ENCODE results near the gene DIAPH2.
"Not testable (repeated sequence)": the region's sequence is repeated elsewhere in the genome, so short reads cannot be mapped to it uniquely, and the experiment has no call there.

The DIAPH2 gene

DNA sequence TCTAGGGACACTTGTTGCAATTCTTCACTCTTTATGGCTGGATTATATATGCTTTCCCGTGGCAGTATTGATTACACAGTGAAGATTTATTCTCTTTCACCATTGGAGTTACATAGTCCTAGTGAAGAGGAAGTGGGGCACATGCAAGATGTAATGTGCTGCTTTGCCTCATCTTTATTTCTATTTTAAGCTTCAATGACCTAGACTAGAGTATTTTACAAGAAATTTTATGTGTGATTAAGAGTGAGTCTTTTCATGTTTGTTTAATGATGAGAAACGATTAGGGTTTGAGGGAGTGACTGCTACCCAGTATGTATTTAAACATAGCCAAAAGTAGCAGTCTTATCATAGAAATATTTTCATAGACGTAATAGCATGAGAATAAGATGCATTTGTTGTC, 30.8 kb downstream of the DIAPH2 start:
- no peak for DNase-seq (ENCODE audit: low read depth in 2 of 2, low spot score in 1 of 2)

DNA sequence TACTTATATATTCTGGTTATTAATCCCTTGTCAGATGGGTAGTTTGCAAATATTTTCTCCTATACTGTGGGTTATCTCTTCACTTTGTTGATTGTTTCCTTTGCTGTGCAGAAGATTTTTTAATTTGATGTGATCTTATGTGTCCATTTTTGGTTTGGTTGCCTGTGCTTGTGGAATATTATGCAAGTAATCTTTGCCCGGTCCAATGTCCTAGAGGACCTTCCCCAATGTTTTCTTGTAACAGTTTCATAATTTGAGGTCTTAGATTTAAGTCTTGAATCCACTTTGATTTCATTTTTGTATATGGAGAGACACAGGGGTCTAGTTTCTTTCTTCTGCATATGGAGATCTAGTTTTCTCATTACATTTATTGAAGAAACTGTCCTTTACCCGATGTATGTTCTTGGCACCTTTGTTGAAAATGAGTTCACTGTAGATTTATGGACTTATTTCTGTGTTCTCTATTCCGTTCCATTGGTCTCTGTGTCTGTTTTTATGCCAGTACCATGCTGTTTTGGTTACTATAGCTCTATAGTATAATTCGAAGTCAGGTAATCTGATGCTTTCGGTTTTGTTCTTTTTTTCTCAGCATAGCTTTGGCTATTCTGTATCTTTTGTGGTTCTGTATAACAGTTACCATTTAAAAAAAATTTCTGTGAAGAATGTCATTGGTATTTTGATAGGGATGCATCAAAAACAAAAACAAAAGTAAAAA, 34.7 kb downstream of the DIAPH2 start:
- no peak for DNase-seq (ENCODE audit: low read depth in 2 of 2, low spot score in 1 of 2)

- DNase-seq (ENCODE audit: low read depth in 2 of 2, low spot score in 1 of 2): no peak
Measured at GRCh38 chrX:96721354-96721753, 36.7 kb downstream of the DIAPH2 start.

- no peak for DNase-seq (ENCODE audit: low read depth in 2 of 2, low spot score in 1 of 2)
Measured at GRCh38 chrX:96722781-96723180, 38.1 kb downstream of the DIAPH2 start.

DNA sequence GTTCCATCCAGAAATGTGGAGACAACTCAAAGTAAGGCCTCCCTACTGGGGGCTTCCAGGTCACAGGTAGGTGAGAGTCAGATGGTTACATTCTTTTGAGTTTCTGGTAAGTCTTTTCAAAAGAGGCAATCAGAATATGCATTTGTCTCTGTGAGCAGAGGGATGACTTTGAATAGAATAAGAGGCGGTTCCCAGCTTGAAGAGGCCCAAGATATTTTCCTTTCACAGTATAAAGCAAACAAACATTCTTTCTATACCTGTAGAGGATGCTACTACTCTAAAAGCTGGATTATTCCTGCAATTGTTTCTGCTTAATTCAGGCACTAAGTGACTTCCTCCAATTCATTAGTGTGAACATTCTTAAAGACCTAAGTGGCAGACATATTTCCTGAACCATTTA, 44.4 kb downstream of the DIAPH2 start:
- no peak for DNase-seq (ENCODE audit: low read depth in 2 of 2, low spot score in 1 of 2)

- DNase-seq (ENCODE audit: low read depth in 2 of 2, low spot score in 1 of 2): no peak
Measured at GRCh38 chrX:96729868-96730643, 45.4 kb downstream of the DIAPH2 start.

- DNase-seq (ENCODE audit: low read depth in 2 of 2, low spot score in 1 of 2): not testable (repeated sequence)
Measured at GRCh38 chrX:96731000-96731399, 46.4 kb downstream of the DIAPH2 start.

DNA sequence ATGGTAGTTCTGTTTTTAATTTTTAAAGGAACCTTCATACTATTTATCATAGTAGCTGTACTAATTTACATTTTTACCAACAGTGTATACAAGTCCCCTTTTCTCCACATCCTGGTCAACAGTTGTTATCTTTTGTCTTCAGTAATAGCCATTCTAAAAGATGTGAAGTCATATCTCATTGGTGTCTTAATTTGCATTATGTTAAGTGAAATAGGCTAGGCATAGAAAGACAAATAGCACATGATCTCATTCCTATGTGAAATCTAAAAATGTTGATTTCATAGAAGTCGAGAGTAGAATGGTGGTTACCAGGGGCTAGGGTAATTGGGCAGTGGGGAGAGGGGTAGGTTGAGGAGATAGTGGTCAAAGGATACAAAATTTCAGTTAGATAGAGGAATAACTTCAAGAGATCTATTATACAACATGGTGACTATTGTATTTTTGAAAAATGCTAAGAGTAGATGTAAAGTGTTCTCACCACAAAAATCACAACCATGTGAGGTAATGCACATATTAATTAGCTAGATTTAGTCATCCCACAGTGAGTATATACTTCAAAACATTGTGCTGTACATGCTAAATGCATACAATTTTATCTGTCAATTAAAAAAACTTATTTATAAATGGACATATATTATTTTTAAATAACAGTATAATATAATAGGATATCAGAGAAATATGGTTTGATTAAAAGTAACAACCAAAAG, 58.9 kb downstream of the DIAPH2 start:
- DNase-seq (ENCODE audit: low read depth in 2 of 2, low spot score in 1 of 2): no peak

GRCh38 chrX:96752781-96753180, 68.1 kb downstream of the DIAPH2 start:
- no peak for DNase-seq (ENCODE audit: low read depth in 2 of 2, low spot score in 1 of 2)

DNA sequence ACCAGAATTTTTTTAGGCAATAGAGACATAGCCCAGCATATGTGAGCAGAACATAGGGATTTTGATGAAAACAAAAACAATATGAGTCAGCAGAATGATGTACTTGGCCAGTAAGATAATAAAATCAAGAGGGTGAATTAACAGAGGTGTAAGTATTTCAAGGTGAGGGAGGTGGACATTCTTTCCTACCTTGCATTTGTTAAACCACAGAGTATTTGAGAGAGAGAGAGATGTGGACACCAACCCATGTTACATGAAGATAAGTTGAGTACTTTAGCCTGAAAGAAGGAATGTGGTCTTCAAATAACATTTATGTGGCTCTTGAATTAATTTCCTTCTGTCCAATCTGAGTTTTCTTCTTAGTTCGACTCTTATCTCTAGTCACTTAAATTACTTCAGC, 68.6 kb downstream of the DIAPH2 start:
- DNase-seq (ENCODE audit: low read depth in 2 of 2, low spot score in 1 of 2): no peak

DNA sequence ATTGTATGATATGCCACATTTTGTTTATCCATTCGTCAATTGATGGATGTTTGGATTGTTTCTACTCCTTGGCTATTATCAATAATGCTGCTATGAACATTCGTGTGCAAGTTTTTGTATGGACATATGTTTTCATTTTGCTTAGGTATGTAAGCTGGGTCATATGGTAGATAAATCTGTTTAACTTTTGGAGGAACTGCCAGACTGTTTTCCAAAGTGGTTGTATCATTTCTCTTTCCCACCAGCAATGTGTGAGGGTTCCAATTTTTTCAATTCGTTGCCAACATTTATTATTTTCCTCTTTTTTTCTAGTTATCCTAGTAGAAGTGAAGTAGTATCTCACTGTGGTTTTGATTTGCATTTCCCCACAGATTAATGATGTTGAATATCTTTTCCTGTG, 71.8 kb downstream of the DIAPH2 start:
- DNase-seq (ENCODE audit: low read depth in 2 of 2, low spot score in 1 of 2): no peak

DNA sequence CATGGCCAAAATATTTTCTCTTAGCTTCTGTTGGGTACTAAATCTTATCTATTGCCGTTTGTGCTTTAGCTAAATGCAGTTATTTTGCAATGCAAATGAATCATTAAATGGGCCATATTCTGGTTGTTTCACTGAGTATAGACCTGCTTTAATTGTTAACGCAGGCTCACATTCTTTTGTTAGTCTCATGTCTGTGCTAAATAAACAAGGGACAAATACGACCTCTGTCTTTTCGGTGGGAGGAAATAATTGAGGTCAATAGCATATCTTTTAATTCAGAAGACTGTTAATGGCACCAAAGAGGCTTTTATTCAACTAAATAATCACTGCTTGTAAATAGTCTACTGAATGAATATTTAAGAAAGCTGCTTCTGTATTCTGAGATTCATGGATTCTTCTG, 76.9 kb downstream of the DIAPH2 start:
- DNase-seq (ENCODE audit: low read depth in 2 of 2, low spot score in 1 of 2): no peak

- DNase-seq (ENCODE audit: low read depth in 2 of 2, low spot score in 1 of 2): no peak
Measured at GRCh38 chrX:96763608-96764007, 79.0 kb downstream of the DIAPH2 start.

DNA sequence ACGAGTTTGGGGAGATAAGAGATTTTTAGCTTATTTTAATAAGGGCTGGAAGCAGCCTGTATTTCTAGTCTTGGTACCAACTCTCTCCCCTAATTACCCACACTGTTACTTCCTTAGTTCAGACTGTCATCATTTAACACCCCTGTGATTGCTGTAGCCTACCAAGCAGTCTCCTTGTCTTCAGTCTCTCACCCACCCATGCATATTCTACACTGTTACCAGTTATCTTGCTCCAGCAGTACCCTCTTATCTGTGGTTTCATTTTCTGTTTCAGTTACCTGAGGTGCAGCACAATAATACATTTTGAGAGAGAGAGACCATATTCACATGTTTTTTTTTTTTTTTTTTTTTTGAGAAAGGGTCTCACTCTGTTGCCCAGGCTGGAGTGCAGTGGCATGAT, 80.2 kb downstream of the DIAPH2 start:
- no peak for DNase-seq (ENCODE audit: low read depth in 2 of 2, low spot score in 1 of 2)

GRCh38 chrX:96770315-96770714, 85.7 kb downstream of the DIAPH2 start:
- DNase-seq (ENCODE audit: low read depth in 2 of 2, low spot score in 1 of 2): no peak

- no peak for DNase-seq (ENCODE audit: low read depth in 2 of 2, low spot score in 1 of 2)
Measured at GRCh38 chrX:96771486-96771885, 86.8 kb downstream of the DIAPH2 start.

DNA sequence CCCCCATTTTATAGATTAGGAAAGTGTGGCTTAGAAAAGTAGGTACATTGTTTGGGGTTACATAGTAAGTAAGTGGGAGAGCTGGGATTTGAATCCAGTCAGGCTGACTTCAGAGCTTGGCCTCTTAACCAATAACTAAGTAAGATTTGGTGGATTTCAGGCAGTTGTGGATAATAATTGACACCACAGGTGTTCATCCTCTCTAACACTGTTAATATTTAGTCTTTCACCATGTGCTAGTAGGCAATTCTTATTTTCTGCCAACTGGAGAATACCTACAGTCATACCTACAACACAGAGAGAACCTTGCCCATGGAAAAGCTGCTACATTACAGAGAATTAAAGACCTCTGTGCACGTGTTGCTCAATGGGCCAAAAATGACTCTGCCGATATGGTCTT, 89.5 kb downstream of the DIAPH2 start:
- DNase-seq (ENCODE audit: low read depth in 2 of 2, low spot score in 1 of 2): no peak

DNA sequence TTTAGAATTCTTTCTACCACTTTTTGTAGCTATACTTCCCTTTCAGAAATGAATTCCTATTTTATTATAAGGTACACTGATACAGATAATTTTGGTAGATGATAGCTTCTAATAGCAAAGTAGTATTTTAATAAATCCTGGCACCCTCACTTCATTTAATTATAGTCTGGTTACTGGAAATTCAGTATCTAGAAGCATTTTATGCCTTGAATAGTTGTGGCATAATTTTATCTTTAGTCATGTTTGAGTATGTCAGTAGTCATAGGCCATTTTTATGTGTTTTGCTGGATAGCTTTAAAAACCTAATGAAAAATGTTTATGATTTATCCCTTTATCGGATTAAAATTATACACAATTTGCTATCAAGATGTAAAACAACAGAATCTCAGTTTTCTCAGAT, 92.3 kb downstream of the DIAPH2 start:
- DNase-seq (ENCODE audit: low read depth in 2 of 2, low spot score in 1 of 2): no peak

DNA sequence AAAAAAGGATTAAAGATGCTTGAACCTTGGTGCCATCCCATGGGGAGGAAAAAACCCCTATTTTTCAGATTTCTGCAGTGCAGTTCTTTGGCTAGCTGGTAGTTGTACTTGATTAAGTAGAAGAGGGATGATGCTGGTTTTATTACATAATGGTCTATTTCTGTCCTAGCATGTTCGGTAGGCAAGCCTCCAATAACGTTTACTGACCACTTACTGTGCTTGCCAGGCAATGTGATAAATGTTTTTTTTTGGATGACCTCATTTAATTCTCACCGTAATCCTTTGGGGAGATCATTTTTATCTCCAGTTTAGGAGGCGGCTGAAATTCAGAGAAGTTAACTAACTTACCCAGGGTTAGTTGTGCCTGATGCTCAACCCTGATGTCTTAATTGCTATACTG, 106.9 kb downstream of the DIAPH2 start:
- DNase-seq (ENCODE audit: low read depth in 2 of 2, low spot score in 1 of 2): no peak

- DNase-seq (ENCODE audit: low read depth in 2 of 2, low spot score in 1 of 2): no peak
Measured at GRCh38 chrX:96792047-96792446, 107.4 kb downstream of the DIAPH2 start.

DNA sequence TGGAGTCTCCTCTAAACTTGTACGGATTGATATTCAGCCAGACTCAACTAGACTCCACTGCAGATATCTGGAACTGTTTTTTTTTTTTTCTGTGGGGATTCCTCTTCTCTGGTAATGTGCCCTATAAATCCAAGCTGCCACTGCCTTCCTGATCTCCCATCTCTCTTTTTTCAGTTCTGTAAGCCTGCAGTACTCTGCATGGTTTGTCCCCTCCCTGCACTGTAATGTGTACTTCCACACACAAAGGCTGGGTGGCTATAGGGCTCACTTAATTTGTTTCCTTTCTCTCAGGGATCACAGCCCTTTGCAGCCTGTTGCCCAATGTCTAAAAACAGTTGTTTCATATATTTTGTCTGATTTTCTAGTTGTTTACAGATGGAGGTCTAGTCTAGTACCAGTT, 114.3 kb downstream of the DIAPH2 start:
- no peak for DNase-seq (ENCODE audit: low read depth in 2 of 2, low spot score in 1 of 2)

GRCh38 chrX:96807318-96807717, 122.7 kb downstream of the DIAPH2 start:
- DNase-seq (ENCODE audit: low read depth in 2 of 2, low spot score in 1 of 2): no peak
